DND-41 (cell line): ENCODE results near the gene DNAH12.

Source experiments
- ATAC-seq: fragments of 200-7000 bp; cut with Tn5 transposase; 3 replicates; pipeline ENCODE4 v1.9.1; 2021; ENCODE audit warnings: low read depth; ENCODE audit not compliant: insufficient read depth
- DNase-seq: peaks from one replicate; pipeline ENCODE4 v3.0.0-alpha.2; 2020
- H2AFZ ChIP-seq: 2 replicates; pipeline ENCODE4 v1.6.0; 2012; ENCODE audit warnings: low read depth, low read length
- H3K27ac ChIP-seq: 2 replicates; pipeline ENCODE4 v1.5.1; 2012; ENCODE audit warnings: low read length, inconsistent platforms
- H3K27me3 ChIP-seq: fragments of 200-600 bp; sonication (generic); 2 replicates; pipeline ENCODE4 v1.6.0; 2012; ENCODE audit warnings: low read length, mild to moderate bottlenecking, inconsistent platforms; ENCODE audit not compliant: insufficient read depth, poor library complexity
- H3K36me3 ChIP-seq: 2 replicates; pipeline ENCODE4 v1.5.1; 2012; ENCODE audit warnings: low read length, inconsistent platforms; ENCODE audit not compliant: insufficient read depth
- H3K4me1 ChIP-seq: 2 replicates; pipeline ENCODE4 v1.5.1; 2012; ENCODE audit warnings: mild to moderate bottlenecking, low read length; ENCODE audit not compliant: insufficient read depth
- H3K4me2 ChIP-seq: 2 replicates; pipeline ENCODE4 v1.6.0; 2012; ENCODE audit warnings: mild to moderate bottlenecking, moderate library complexity, low read length, inconsistent platforms; ENCODE audit not compliant: insufficient read depth
- H3K4me3 ChIP-seq, 2 experiments: fragments of 200-600 bp in 1 of 2; shearing (Covaris generic) in 1 of 2; 2 replicates each; pipeline ENCODE4 v1.5.1; 2012 to 2016; ENCODE audit warnings: inconsistent platforms in 2 of 2, low read length in 2 of 2, mild to moderate bottlenecking in 2 of 2, low read depth in 1 of 2, moderate library complexity in 1 of 2
- H3K79me2 ChIP-seq: 2 replicates; pipeline ENCODE4 v1.6.0; 2012; ENCODE audit warnings: low read length, inconsistent platforms; ENCODE audit not compliant: insufficient read depth
- H3K9ac ChIP-seq: 2 replicates; pipeline ENCODE4 v1.6.0; 2012; ENCODE audit warnings: low read depth, mild to moderate bottlenecking, inconsistent platforms, low read length, moderate library complexity
- H3K9me3 ChIP-seq: 2 replicates; pipeline ENCODE4 v1.5.1; 2012; ENCODE audit warnings: low read length, moderate library complexity, mild to moderate bottlenecking, inconsistent platforms; ENCODE audit not compliant: insufficient read depth, severe bottlenecking
- H4K20me1 ChIP-seq: 2 replicates; pipeline ENCODE4 v1.6.0; 2012; ENCODE audit warnings: low read length; ENCODE audit not compliant: insufficient read depth
- EZH2 ChIP-seq: IDR thresholded peaks from 3 replicates; pipeline ENCODE4 v1.6.1; 2012; ENCODE audit warnings: borderline replicate concordance, low read depth, mild to moderate bottlenecking, moderate library complexity, low read length, inconsistent platforms; ENCODE audit not compliant: severe bottlenecking
- TF ChIP-seq, protein P1 (sequence below): IDR thresholded peaks from 2 replicates; pipeline ENCODE4 v1.5.1; 2012; ENCODE audit warnings: borderline replicate concordance, low read length, moderate library complexity, mild to moderate bottlenecking; ENCODE audit not compliant: poor library complexity, severe bottlenecking; ENCODE audit errors: extremely low read depth

Gene DNAH12

DNA sequence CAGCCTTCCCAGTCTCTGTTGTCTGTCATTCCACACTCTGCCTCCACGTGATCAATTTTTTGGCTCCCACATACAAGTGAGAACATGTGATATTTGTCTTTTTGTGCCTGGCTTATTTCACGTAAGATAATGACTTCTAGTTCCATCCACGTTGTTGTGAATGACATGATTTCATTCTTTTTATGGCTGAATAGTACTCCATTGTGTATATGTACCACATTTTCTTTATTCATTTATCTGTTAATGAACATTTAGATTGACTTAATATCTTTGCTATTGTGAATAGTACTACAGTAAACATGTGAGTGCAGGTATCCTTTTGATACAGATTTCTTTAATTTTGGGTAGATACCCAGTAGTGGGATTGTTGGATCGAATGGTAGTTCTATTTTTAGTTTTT is 283.0 kb downstream of the DNAH12 start:
- DNase-seq (no peak), ATAC-seq (no peak)
- H3K79me2 ChIP-seq, result no peaks in the 10 kb centered on the region
- H3K4me1 ChIP-seq, result no peaks in the 10 kb centered on the region
- H2AFZ ChIP-seq, result no peak overlapping the region
- H3K4me3 ChIP-seq, result no peak overlapping the region
- H3K4me2 ChIP-seq, result no peak overlapping the region
- H3K27me3 ChIP-seq, result no peaks in the 10 kb centered on the region
- H3K36me3 ChIP-seq, result peaks cover 89% of the 10 kb centered on the region
- no peaks in the 10 kb centered on the region for H4K20me1 ChIP-seq
- no peak overlapping the region for H3K9ac ChIP-seq
- no peak for TF ChIP-seq EZH2
- TF ChIP-seq, protein P1, sequence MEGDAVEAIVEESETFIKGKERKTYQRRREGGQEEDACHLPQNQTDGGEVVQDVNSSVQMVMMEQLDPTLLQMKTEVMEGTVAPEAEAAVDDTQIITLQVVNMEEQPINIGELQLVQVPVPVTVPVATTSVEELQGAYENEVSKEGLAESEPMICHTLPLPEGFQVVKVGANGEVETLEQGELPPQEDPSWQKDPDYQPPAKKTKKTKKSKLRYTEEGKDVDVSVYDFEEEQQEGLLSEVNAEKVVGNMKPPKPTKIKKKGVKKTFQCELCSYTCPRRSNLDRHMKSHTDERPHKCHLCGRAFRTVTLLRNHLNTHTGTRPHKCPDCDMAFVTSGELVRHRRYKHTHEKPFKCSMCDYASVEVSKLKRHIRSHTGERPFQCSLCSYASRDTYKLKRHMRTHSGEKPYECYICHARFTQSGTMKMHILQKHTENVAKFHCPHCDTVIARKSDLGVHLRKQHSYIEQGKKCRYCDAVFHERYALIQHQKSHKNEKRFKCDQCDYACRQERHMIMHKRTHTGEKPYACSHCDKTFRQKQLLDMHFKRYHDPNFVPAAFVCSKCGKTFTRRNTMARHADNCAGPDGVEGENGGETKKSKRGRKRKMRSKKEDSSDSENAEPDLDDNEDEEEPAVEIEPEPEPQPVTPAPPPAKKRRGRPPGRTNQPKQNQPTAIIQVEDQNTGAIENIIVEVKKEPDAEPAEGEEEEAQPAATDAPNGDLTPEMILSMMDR, result no peak
- H3K9me3 ChIP-seq, result no peaks in the 10 kb centered on the region
- no peak overlapping the region for H3K27ac ChIP-seq

DNA sequence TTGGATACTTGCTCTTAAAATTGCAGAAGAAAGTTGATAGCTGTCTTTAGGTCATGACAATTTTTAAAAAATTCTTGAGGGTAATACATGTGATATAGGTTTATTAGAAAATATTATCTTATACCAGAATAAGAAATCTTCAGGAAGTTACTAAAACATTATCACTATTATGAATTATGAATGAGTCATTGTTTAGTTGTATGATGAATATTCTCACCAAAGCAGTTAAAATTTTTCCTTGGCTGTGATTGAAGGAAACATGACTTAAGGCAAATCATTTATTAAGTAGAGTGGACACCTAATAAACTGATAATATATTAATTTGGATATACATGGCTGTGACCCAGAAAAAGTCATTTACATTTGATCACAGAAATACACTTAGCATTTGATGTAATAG is 286.5 kb downstream of the DNAH12 start:
- H3K9me3 ChIP-seq, result no peaks in the 10 kb centered on the region
- H3K36me3 ChIP-seq, result peaks cover 76% of the 10 kb centered on the region
- no peak overlapping the region for H3K27ac ChIP-seq
- no peak overlapping the region for H2AFZ ChIP-seq
- H3K79me2 ChIP-seq, result no peaks in the 10 kb centered on the region
- H3K9ac ChIP-seq, result no peak overlapping the region
- DNase-seq, result no peak
- no peak for ATAC-seq
- TF ChIP-seq EZH2, result no peak
- H3K4me1 ChIP-seq, result no peaks in the 10 kb centered on the region
- no peak overlapping the region for H3K4me3 ChIP-seq
- no peak overlapping the region for H3K4me2 ChIP-seq
- H4K20me1 ChIP-seq, result no peaks in the 10 kb centered on the region
- no peaks in the 10 kb centered on the region for H3K27me3 ChIP-seq

DNA sequence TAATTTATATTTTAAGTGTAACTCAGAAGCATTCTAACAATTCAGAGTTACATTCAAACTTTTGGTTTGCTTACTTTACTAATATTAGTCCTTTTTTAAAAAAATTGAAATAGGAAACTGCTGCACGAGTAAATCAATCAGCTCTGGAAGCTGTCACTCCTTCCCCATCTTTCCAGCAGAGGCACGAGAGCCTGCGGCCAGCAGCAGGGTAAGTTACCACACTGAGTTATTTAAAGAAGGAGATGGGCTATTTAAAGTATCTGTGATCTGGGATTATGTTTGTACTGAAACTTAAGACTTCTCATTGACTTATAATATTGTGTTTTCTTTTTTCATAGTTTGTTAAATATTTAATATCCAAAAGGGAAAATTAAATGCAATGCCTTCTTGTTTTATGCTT is 287.3 kb downstream of the DNAH12 start:
- Histone ChIP-seq H3K27ac (no peak overlapping the region), H4K20me1 (no peaks in the 10 kb centered on the region), H3K9ac (no peak overlapping the region), H3K4me3 (no peak overlapping the region), H3K4me2 (no peak overlapping the region), H3K36me3 (peaks cover 76% of the 10 kb centered on the region), H3K9me3 (no peaks in the 10 kb centered on the region), H3K79me2 (no peaks in the 10 kb centered on the region), H3K27me3 (no peaks in the 10 kb centered on the region), H3K4me1 (no peaks in the 10 kb centered on the region), H2AFZ (no peak overlapping the region)
- DNase-seq (no peak), ATAC-seq (no peak)
- no peak for TF ChIP-seq EZH2

DNA sequence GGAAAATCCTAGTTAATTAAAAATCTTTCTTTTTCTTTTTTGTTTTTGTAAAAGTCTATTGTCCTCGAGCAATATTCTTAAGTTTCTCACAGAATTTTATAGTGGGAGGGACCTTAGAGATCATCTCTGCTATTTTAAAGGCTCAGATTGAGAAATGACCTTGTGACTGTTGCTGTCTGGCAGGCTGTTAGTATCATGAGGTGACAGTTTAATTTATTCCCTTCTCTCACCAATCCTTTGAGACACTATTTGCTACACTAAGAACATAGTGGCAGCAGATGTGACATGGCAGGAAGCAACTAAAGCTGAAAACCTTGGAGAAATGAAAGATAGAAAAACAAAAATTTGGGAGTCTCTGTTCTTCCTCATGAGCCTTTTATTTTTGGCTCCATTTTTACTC is 291.7 kb downstream of the DNAH12 start:
- DNase-seq, result no peak
- no peaks in the 10 kb centered on the region for H3K9me3 ChIP-seq
- no peaks in the 10 kb centered on the region for H3K27me3 ChIP-seq
- no peak overlapping the region for H3K4me2 ChIP-seq
- H3K9ac ChIP-seq, result no peak overlapping the region
- no peaks in the 10 kb centered on the region for H4K20me1 ChIP-seq
- TF ChIP-seq EZH2, result no peak
- no peak overlapping the region for H2AFZ ChIP-seq
- H3K27ac ChIP-seq, result no peak overlapping the region
- 0 out of 2 replicates have a peak, but pooled peaks cover 2% of the 10 kb centered on the region for H3K79me2 ChIP-seq
- no peaks in the 10 kb centered on the region for H3K4me1 ChIP-seq
- no peak for ATAC-seq
- peaks cover 64% of the 10 kb centered on the region for H3K36me3 ChIP-seq
- no peak overlapping the region for H3K4me3 ChIP-seq

DNA sequence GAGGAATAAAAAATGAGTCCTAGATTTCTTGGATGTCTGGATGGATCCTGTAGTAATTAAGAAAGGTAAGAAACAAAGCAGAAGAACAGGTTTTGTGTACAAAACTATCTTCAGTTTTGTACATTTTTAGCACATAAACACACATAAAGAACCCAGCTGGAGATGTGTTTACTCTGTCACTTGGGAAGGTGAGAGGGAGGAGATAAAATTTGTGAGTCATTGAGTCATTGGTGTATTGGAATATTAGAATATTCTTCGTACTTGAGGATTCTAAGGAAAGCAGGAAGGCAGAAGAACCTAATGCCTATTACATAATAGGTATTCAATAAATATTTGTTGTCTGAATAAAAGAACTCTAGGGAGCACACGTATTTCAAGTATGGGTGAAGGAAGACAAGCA is 299.2 kb downstream of the DNAH12 start:
- no peaks in the 10 kb centered on the region for H4K20me1 ChIP-seq
- H3K79me2 ChIP-seq, result 0 out of 2 replicates have a peak, but pooled peaks cover 2% of the 10 kb centered on the region
- no peaks in the 10 kb centered on the region for H3K9me3 ChIP-seq
- no peak overlapping the region for H3K4me3 ChIP-seq
- H3K4me1 ChIP-seq, result no peaks in the 10 kb centered on the region
- H3K9ac ChIP-seq, result no peak overlapping the region
- H3K27ac ChIP-seq, result no peak overlapping the region
- H2AFZ ChIP-seq, result no peak overlapping the region
- H3K36me3 ChIP-seq, result peaks cover 95% of the 10 kb centered on the region
- no peak overlapping the region for H3K4me2 ChIP-seq
- no peak for ATAC-seq
- no peaks in the 10 kb centered on the region for H3K27me3 ChIP-seq
- no peak for DNase-seq
- no peak for TF ChIP-seq EZH2
- TF ChIP-seq, protein P1, result no peak
